HCT116 (cell line): ENCODE results near the gene LRRN2. TPM values are rescaled to one million over a fixed set of nuclear protein-coding genes. Genes with fewer than 3 reads are reported as not detected.

Experiments used
- ATAC-seq: fragments of 200-7000 bp; cut with Tn5 transposase; 2 replicates; pipeline ENCODE4 v1.9.1; 2020; ENCODE audit warnings: mild to moderate bottlenecking, moderate library complexity
- BruUV-seq: library from RNA; stranded (reverse); fragments of 400-500 nt; replicated peaks from 2 replicates; lab custom pipeline; 2021; lab: Mats Ljungman, UMichigan
- CTCF ChIA-PET: fragments of 300-600 bp; sonication (Branson Sonifier 250); formaldehyde crosslinking; loops from one replicate; lab custom pipeline; 2021; ENCODE audit warnings: antibody characterized with exemption; lab: Charles Lee
- POLR2A ChIA-PET: fragments of 300-600, 350-600 bp; sonication (Branson Sonifier 250); formaldehyde crosslinking; loops from one replicate; lab custom pipeline; 2021; ENCODE audit warnings: antibody characterized with exemption; lab: Charles Lee
- RAD21 ChIA-PET, 2 experiments: fragments of 300-600 bp; sonication (Branson Sonifier 250); formaldehyde crosslinking; loops; one replicate each; lab custom pipeline; 2023; ENCODE audit warnings: low total read pairs in 2 of 2; ENCODE audit not compliant: uncharacterized antibody in 2 of 2, unreplicated experiment in 2 of 2, low non-redundant PET in 1 of 2; lab: Charles Lee
- DNase-seq: peaks from one replicate; pipeline ENCODE4 v3.0.0-alpha.2; 2010; ENCODE audit warnings: low read depth, low spot score
- H2AFZ ChIP-seq: fragments of 200-600 bp; shearing (Covaris generic), sonication (generic); 2 replicates; pipeline ENCODE4 v1.6.1; 2017; ENCODE audit warnings: low read depth, mixed run types, mixed read lengths, antibody characterized with exemption, low read length; ENCODE audit not compliant: poor library complexity, severe bottlenecking
- H3K27ac ChIP-seq: 2 replicates; pipeline ENCODE4 v1.5.1; 2012; ENCODE audit warnings: low read depth, low read length
- H3K27me3 ChIP-seq: fragments of 200-600 bp; sonication (generic); 2 replicates; pipeline ENCODE4 v1.6.1; 2016; ENCODE audit warnings: mixed run types, low read length, mixed read lengths; ENCODE audit not compliant: insufficient read depth
- H3K36me3 ChIP-seq, 2 experiments: fragments of 200-500 bp in 1 of 2; fragments of 200-600 bp in 1 of 2; sonication (Bioruptor generic) in 1 of 2; sonication (generic) in 1 of 2; 2 replicates each; pipeline versions ENCODE4 v1.5.1 to v1.6.1; 2014 to 2016; ENCODE audit warnings: low read length in 2 of 2, inconsistent platforms in 1 of 2, mixed read lengths in 1 of 2, mixed run types in 1 of 2; ENCODE audit not compliant: insufficient read depth in 2 of 2, control insufficient read depth in 1 of 2
- H3K4me1 ChIP-seq, 2 experiments: fragments of 200-600 bp in 1 of 2; sonication (generic) in 1 of 2; 2 replicates each; pipeline versions ENCODE4 v1.5.1 to v1.6.1; 2012 to 2017; ENCODE audit warnings: low read length in 2 of 2, inconsistent platforms in 1 of 2, mild to moderate bottlenecking in 1 of 2, mixed read lengths in 1 of 2, mixed run types in 1 of 2, moderate library complexity in 1 of 2; ENCODE audit not compliant: insufficient read depth in 2 of 2, control insufficient read depth in 1 of 2
- H3K4me2 ChIP-seq: fragments of 200-600 bp; sonication (generic); 2 replicates; pipeline ENCODE4 v1.6.1; 2017; ENCODE audit warnings: mixed run types, low read length, mixed read lengths
- H3K4me3 ChIP-seq, 2 experiments: fragments of 200-600 bp in 1 of 2; sonication (generic) in 1 of 2; replicated peaks in 1 of 2; 2 replicates each; pipeline ENCODE4 v1.5.1; 2011 to 2016; ENCODE audit warnings: low read length in 2 of 2, control low read depth in 1 of 2, low read depth in 1 of 2, mild to moderate bottlenecking in 1 of 2, mixed read lengths in 1 of 2, mixed run types in 1 of 2
- H3K79me2 ChIP-seq: fragments of 200-600 bp; sonication (generic); 2 replicates; pipeline ENCODE4 v1.6.1; 2017; ENCODE audit warnings: mild to moderate bottlenecking, mixed run types, low read length, moderate library complexity, mixed read lengths; ENCODE audit not compliant: insufficient read depth
- H3K9ac ChIP-seq: fragments of 200-600 bp; sonication (generic); 2 replicates; pipeline ENCODE4 v1.6.1; 2016; ENCODE audit warnings: low read length, mixed read lengths
- H3K9me2 ChIP-seq: fragments of 200-600 bp; sonication (generic), shearing (Covaris generic); 2 replicates; pipeline ENCODE4 v1.6.1; 2017; ENCODE audit warnings: mixed run types, mild to moderate bottlenecking, moderate library complexity; ENCODE audit not compliant: insufficient read depth
- H3K9me3 ChIP-seq, 2 experiments: fragments of 200-500 bp in 1 of 2; fragments of 200-600 bp in 1 of 2; sonication (Bioruptor generic) in 1 of 2; sonication (generic) in 1 of 2; 2 replicates each; pipeline ENCODE4 v1.6.1; 2014 to 2017; ENCODE audit warnings: low read length in 2 of 2, mixed read lengths in 2 of 2, inconsistent platforms in 1 of 2, low read depth in 1 of 2, mild to moderate bottlenecking in 1 of 2, mixed run types in 1 of 2, moderate library complexity in 1 of 2; ENCODE audit not compliant: control insufficient read depth in 1 of 2, insufficient read depth in 1 of 2
- H4K20me1 ChIP-seq: fragments of 200-600 bp; sonication (generic), shearing (Covaris generic); 2 replicates; pipeline ENCODE4 v1.6.1; 2017; ENCODE audit warnings: mixed run types, mild to moderate bottlenecking, moderate library complexity; ENCODE audit not compliant: insufficient read depth
- CEBPB ChIP-seq: IDR thresholded peaks from 2 replicates; pipeline ENCODE4 v1.6.1; 2012; ENCODE audit warnings: low read depth
- EGR1 ChIP-seq: IDR thresholded peaks from 2 replicates; pipeline ENCODE4 v1.6.1; 2012; ENCODE audit warnings: low read depth
- EZH2 ChIP-seq: fragments of 200-600 bp; sonication (generic); IDR thresholded peaks from 2 replicates; pipeline ENCODE4 v1.6.1; 2017; ENCODE audit warnings: antibody characterized with exemption, mixed run types
- EZH2phosphoT487 ChIP-seq: fragments of 200-600 bp; IDR thresholded peaks from 2 replicates; pipeline ENCODE4 v1.6.1; 2018; ENCODE audit warnings: antibody characterized with exemption, borderline replicate concordance
- FOSL1 ChIP-seq: IDR thresholded peaks from 2 replicates; pipeline ENCODE4 v1.6.1; 2012; ENCODE audit warnings: low read depth
- JUND ChIP-seq: IDR thresholded peaks from 2 replicates; pipeline ENCODE4 v1.6.1; 2012
- SIN3A ChIP-seq: IDR thresholded peaks from 2 replicates; pipeline ENCODE4 v1.6.1; 2012; ENCODE audit warnings: low read depth
- SRF ChIP-seq: IDR thresholded peaks from 2 replicates; pipeline ENCODE4 v1.6.1; 2012; ENCODE audit warnings: low read depth
- ZFX ChIP-seq: fragments of 450-650 bp; IDR thresholded peaks from 2 replicates; pipeline ENCODE4 v1.6.1; 2017
- ZNF274 ChIP-seq: fragments of 200-500 bp; sonication (Bioruptor generic); IDR thresholded peaks from 2 replicates; pipeline ENCODE4 v1.6.1; 2014; ENCODE audit warnings: mild to moderate bottlenecking, low read depth, low read length, inconsistent platforms
- intact Hi-C: fragments of 100-400 bp; cut with micrococcal nuclease; formaldehyde crosslinking; loops from 2 replicates; pipeline ENCODE4 v1.10.0; 2022
- total RNA-seq: library from RNA; stranded (reverse); gene quantifications from one replicate; pipeline ENCODE4 v1.2.1, GENCODE V29; 2021; ENCODE audit not compliant: unreplicated experiment
- TF ChIP-seq, protein P1 (sequence below): IDR thresholded peaks from 2 replicates; pipeline ENCODE4 v1.6.1; 2012
- TF ChIP-seq, protein P2 (sequence below): IDR thresholded peaks from 2 replicates; pipeline ENCODE4 v1.6.1; 2012; ENCODE audit warnings: low read depth

Gene LRRN2
- total RNA-seq, 1 experiment from 2014 or later, result 3.2 TPM

DNA sequence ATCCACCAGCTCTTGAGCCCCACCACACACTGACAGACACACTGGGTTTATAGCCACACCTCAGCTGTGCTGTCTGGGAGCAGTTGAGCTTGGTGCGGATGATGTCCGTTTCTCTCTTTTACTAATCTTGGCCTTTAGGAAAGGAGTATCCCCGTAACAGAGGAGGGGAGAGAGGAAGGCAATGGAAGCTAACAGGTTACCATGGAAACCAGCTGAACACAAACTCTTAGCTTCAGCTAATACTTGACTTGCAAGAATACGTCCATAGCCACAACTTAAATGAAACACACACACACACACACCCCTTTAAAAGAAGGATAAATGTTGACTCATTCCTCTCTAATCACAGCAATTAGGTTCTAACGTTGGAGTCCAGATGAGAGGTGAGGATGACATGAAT, 28.0 kb upstream of the LRRN2 start:
- Histone ChIP-seq H3K36me3 (no peaks in the 10 kb centered on the region), H4K20me1 (no peaks in the 10 kb centered on the region), H3K4me3 (no peak overlapping the region), H3K9me2 (no peaks in the 10 kb centered on the region), H3K79me2 (no peaks in the 10 kb centered on the region), H2AFZ (no peak overlapping the region), H3K4me2 (no peak overlapping the region), H3K9me3 (no peaks in the 10 kb centered on the region), H3K4me1 (peaks cover 2 to 7% of the 10 kb centered on the region in 2 experiments; a peak in 1 of 4 replicates), H3K9ac (no peak overlapping the region), H3K27me3 (peaks cover 15% of the 10 kb centered on the region; the same call in 1 of the 2 replicates), H3K27ac (no peak overlapping the region)
- DNase-seq (no peak), ATAC-seq (no peak)
- POLR2A ChIA-PET, result no interaction called here
- RAD21 ChIA-PET, result no interaction called here
- BruUV-seq, result no TSS peak
- intact Hi-C loops, result no loop called here
- CTCF ChIA-PET, result interaction anchor here (1.2 to 1.8 kb wide), 2 partner anchors 50 to 94 kb away, joined by 4 to 8 read pairs; no protein-coding TSS in a partner anchor
- TF ChIP-seq EGR1, result no peak
- no peak for TF ChIP-seq CEBPB
- TF ChIP-seq ZNF274, result no peak
- no peak for TF ChIP-seq SRF
- TF ChIP-seq FOSL1, result no peak
- no peak for TF ChIP-seq JUND
- no peak for TF ChIP-seq EZH2phosphoT487

DNA sequence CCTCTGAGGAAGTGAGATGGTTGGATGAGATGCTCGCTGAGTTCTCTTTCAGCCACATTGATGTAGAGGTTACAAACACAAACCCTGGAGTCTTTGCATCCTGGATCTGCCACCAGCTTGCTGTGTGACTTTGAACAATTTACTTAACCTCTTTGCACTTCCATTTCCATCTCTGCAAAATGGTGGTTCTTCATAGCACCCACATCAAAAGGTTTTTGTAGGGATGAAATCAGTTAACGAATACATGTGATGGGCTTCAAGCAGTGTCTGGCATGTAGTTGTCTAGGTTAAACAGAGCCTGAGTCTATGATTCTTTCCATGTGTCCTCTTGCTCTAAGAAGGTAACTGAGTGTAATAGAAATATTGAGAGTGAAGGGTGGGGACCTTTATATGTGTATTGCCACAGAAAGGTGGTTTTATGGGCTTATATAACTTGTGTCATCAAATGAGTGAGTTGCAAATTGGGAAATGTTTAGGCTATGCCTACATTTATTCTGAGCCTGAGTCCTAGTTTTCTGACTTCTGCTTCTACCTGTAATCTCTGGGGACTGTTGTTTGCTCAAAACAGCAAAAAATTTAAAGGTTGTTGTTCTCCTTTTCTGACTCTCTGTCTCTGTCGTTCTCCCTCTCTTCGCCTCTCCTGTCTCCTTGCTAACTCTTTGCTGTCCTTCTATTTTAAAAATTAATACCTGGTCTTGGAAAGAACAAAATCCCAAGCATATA, 27.3 kb upstream of the LRRN2 start:
- no peak overlapping the region for H3K27ac ChIP-seq
- H3K9ac ChIP-seq, result no peak overlapping the region
- CTCF ChIA-PET, result no interaction called here
- no peaks in the 10 kb centered on the region for H3K79me2 ChIP-seq
- no TSS peak for BruUV-seq
- ATAC-seq (no peak), DNase-seq (no peak)
- H3K4me1 ChIP-seq, result peaks cover 4 to 13% of the 10 kb centered on the region in 2 experiments; a peak in 1 of 4 replicates
- peaks cover 15% of the 10 kb centered on the region; the same call in 1 of the 2 replicates for H3K27me3 ChIP-seq
- no peak overlapping the region for H3K4me3 ChIP-seq
- H3K36me3 ChIP-seq, result no peaks in the 10 kb centered on the region
- RAD21 ChIA-PET, result no interaction called here
- H3K9me3 ChIP-seq, result no peaks in the 10 kb centered on the region
- no peaks in the 10 kb centered on the region for H4K20me1 ChIP-seq
- no peaks in the 10 kb centered on the region for H3K9me2 ChIP-seq
- POLR2A ChIA-PET, result no interaction called here
- no peak overlapping the region for H3K4me2 ChIP-seq
- TF ChIP-seq SIN3A (no peak), EZH2 (no peak), SRF (no peak), ZFX (no peak)
- TF ChIP-seq, protein P1, sequence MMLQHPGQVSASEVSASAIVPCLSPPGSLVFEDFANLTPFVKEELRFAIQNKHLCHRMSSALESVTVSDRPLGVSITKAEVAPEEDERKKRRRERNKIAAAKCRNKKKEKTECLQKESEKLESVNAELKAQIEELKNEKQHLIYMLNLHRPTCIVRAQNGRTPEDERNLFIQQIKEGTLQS, result no peak
- TF ChIP-seq, protein P2, sequence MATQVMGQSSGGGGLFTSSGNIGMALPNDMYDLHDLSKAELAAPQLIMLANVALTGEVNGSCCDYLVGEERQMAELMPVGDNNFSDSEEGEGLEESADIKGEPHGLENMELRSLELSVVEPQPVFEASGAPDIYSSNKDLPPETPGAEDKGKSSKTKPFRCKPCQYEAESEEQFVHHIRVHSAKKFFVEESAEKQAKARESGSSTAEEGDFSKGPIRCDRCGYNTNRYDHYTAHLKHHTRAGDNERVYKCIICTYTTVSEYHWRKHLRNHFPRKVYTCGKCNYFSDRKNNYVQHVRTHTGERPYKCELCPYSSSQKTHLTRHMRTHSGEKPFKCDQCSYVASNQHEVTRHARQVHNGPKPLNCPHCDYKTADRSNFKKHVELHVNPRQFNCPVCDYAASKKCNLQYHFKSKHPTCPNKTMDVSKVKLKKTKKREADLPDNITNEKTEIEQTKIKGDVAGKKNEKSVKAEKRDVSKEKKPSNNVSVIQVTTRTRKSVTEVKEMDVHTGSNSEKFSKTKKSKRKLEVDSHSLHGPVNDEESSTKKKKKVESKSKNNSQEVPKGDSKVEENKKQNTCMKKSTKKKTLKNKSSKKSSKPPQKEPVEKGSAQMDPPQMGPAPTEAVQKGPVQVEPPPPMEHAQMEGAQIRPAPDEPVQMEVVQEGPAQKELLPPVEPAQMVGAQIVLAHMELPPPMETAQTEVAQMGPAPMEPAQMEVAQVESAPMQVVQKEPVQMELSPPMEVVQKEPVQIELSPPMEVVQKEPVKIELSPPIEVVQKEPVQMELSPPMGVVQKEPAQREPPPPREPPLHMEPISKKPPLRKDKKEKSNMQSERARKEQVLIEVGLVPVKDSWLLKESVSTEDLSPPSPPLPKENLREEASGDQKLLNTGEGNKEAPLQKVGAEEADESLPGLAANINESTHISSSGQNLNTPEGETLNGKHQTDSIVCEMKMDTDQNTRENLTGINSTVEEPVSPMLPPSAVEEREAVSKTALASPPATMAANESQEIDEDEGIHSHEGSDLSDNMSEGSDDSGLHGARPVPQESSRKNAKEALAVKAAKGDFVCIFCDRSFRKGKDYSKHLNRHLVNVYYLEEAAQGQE, result no peak
- intact Hi-C loops, result no loop called here
- no peak overlapping the region for H2AFZ ChIP-seq
